DMS 273 (cell line): ENCODE data around the gene PRPF31.
"Not testable (repeated sequence)": the region's sequence is repeated elsewhere in the genome, so short reads cannot be mapped to it uniquely, and the experiment has no call there.

Experiments used
- DNase-seq: peaks from one replicate; lab custom pipeline; 2025; ENCODE audit not compliant: unreplicated experiment; lab: John Stamatoyannopoulos, UW

Gene PRPF31, protein sequence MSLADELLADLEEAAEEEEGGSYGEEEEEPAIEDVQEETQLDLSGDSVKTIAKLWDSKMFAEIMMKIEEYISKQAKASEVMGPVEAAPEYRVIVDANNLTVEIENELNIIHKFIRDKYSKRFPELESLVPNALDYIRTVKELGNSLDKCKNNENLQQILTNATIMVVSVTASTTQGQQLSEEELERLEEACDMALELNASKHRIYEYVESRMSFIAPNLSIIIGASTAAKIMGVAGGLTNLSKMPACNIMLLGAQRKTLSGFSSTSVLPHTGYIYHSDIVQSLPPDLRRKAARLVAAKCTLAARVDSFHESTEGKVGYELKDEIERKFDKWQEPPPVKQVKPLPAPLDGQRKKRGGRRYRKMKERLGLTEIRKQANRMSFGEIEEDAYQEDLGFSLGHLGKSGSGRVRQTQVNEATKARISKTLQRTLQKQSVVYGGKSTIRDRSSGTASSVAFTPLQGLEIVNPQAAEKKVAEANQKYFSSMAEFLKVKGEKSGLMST

DNA sequence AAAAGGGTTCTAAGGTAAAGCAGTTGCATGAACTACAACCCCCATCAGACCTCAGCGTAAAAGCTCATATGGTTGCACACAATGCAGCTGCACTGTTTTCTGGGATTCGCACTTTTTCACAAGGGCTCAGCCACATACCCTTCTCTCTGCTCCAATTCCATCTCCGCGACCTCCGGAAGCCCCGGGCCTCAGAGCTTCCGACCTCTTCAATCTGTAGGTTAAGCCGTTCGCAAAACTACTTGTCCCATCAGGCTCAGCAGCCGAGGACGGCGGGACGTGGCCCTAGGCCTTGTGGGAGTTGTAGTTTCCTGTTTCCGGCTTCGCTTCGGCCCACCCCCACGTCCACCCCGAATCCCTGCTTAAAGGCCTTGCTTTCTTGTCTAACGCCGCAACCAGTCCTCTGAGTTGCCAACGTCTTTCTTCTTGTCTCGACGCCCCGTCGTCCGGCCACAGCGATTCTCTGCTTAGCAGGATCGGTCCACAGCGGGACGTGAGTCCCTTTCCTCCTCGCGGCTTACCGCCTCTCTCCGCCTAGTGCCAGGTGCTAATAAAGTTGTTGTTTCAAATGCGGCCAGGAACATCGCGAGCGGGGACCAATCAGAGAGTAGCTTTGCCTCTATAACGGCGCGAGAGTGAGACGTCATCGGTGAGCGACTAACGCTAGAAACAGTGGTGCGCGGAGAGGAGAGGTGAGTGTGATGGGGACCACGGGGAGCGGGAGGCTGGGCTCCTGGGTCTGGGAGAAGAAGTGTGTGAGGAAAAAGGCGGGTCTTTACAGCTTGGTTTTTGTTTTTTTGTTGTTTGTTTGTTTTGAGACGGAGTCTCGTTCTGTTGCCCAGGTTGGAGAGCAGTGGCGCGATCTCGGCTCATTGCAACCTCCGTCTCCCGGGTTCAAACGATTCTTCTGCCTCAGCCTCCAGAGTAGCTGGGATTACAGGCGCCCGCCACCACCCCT, at the start of gene PRPF31, which contains the start of gene TFPT:
TSS of gene PRPF31 (plus strand) at position 646 of the 955 bp plus-strand sequence. CDS start 2,525 bp downstream, outside the sequence.
TSS of gene TFPT (minus strand) at position 549 of the 955 bp plus-strand sequence. CDS start at position 161, 388 bp downstream.
- DNase-seq, result peak; percentile 99

DNA sequence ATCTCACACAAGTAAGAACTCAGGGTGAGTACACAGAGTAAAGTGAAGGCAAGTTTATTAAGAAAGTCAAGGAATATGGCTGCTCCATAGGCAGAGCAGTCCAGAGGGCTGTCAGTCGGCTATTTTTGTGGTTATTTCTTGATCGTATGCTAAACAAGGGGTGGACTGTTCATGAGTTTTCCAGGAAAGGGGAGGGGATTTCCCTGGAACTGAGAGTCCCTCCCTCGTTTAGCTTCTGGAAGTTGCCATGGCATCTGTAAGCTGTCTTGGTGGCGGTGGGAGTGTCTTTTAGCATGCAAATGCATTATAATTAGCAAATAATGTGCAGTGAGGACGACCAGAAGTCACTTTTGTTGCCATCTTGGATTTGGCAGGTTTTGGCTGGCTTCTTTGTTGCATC, 46.1 kb upstream of the PRPF31 start:
- DNase-seq, result no peak

DNA sequence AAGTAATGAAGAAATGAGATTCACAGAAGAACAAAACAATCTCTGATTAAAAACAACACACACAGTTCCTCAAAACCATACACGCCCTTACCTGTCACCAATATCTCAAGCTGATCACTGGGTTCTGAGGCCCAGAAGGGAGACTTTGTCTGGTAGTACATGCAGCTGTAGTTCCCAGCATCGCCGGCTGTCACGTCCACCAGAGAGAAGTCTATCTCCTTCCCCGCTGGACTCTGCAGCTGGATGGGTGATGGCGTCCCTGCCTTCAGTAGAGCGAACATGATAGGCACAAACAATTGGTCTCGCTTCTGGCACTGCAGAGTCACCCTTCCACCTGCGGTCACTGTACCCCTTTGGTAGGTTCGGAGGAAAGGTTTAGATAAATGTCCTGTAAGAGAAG, 41.7 kb upstream of the PRPF31 start:
- no peak for DNase-seq

DNA sequence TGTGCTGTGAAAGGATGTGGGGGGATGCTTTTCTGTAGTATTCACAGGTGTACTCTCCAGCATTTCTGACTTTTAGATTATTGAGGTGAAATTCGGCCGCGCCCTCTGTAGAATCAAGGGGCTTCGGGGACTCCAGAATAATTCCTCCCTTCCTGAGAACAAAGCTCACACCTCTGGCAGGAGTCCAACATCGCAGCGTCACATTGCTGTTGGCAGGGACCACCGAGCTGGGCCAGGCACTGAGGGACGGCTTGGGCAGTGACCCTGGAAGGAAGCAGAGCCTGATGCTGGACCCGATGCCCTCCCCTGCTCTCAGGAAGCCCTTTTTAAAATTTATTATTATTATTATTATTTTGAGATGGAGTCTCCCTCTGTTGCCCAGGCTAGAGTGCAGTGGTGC, 40.7 kb upstream of the PRPF31 start:
- no peak for DNase-seq

DNA sequence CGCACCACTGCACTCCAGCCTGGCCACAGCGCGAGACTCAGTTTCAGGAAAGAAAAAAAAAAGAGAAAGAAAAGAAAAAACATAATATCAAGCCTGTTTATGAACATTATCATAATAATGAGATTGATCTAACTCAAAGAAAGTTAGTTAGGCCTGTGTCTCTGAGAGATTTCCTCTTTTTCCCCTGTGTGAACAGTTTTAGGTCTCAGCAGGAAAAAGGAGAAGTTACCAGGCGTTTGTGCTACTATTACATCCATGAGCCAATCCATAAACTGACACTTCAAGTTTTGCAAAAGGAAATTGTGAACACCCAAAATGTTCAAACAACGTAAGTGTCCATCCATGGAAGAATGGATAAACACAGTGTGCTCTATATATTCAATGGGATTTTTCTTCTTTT, 38.2 kb upstream of the PRPF31 start:
- DNase-seq, result no peak

DNA sequence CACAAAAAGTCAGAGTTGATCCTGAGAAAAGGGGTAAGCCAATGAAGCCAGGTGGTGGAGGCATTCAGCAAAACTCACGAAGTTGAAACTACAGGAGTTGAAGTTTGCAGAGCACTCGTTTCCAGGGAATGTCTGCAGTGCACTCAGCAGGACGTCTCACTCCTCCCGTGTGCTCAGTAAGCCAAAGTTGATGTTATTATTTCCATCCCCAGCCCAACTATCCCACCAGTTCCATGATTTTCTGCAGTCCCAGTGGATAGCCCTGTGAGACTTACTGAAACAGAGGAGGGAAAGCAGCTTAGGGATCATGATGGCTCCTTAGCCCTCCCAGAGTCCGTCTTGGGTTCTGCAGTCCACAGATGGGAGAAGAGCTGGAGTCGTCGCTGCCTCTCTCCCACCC, 34.5 kb upstream of the PRPF31 start, which contains the start of gene TARM1:
TSS of gene TARM1 (minus strand) at position 334 of the 400 bp plus-strand sequence. CDS start at position 309, 25 bp downstream.
- DNase-seq, result no peak

DNA sequence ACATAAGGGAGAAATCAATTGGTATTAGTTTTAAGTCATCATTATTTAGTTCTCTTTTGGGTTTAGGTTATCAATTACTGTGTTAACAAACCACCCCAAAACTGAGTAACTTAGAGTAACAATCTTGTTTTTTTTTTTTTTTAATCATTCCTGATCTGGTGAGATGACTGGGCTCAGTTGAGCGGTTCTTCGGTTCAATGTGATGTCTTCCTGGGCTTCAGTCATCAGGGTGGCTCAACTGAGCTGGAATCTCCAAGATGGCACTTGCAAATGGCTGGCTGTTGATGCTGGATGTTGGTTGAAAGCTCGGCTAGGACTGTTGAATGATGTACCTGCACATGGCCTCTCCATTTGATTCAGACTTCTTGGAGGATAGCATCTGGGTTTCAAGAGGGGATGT, 31.1 kb upstream of the PRPF31 start:
- DNase-seq, result no peak

DNA sequence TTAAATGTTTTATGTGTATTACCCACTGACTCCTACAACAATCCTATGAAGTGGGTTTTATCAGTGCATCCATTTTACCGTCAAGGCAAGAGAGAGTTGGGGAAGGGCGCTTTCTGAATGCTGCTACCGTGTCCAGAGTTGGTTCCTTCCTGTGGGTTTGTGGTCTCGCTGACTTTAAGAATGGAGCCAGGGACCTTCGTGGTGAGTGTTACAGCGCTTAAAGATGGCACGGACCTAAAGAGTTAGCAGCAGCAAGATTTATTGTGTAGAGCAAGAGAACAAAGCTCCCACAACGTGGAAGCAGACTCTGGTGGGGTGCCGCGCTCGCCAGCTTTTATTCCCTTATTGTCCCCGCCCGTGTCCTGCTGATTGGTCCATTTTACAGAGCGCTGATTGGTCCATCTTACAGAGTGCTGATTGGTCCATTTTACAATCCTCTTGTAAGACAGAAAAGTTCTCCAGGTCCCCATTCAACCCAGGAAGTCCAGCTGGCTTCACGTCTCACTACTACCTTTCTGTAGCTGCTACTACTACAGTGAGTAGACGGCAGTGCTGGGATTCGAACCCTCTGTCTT, 21.0 kb upstream of the PRPF31 start:
- no peak for DNase-seq

DNA sequence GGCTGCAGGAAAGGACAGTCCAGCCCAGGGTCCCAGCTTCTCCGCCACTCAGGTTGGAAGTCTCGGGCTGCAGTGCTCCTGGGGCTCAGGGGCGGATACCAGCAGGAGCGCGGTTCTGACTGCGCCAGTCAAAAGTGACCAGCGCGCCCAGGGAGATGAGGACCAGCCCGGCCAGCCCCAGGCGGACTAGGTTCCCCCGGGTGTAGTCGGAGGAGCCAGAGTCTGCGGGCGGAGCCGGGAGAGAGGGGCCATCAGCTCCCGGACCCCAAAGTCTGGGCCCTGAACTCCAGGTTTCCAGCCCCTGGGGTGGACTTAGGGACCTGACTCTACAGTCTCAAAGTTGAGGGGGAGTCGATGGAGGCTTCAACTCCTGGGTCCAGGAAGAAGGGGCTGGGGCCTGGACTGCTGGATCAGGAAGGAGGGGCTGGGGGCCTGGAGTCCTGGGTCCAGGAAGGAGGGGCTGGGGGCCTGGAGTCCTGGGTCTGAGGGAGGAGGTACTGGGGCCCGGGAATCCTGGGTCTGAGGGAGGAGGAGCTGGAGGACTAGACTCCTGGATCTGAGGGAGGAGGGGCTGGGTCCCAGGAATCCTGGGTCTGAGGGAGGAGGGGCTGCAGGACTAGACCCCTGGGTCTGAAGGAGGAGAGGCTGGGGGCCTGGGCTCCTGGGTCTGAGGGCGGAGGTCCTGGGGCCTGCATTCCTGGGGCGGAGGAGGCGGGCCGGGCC, 20.3 kb upstream of the PRPF31 start:
- DNase-seq, result no peak

DNA sequence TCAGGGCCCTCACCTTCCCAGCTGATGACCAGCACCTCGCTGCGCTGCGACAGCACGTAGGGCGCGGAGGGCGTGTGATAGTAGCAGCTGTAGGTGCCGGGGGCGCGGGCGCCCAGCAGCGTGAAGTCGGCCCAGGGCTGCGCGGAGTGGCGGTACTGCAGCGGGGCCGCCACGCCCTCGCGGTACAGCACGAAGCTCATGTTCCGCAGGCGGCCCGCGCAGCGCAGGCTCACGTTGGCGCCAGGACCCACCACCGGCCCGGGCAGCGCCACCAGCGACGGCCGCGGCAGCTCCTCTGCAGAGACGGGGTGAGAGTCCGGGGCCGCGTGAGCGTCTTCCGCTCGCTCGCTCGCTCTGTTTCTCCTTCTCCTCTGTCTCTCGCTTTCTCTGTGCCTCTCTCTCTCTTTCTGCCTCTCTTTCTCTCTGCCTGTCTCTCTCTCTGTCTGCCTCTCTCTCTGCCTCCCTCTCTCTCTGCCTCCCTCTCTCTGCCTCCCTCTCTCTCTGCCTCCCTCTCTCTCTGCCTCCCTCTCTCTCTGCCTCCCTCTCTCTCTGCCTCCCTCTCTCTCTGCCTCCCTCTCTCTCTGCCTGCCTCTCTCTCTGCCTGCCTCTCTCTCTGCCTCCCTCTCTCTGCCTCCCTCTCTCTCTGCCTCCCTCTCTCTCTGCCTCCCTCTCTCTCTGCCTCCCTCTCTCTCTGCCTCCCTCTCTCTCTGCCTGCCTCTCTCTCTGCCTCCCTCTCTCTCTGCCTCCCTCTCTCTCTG, 19.5 kb upstream of the PRPF31 start:
- DNase-seq, result peak; percentile 72

DNA sequence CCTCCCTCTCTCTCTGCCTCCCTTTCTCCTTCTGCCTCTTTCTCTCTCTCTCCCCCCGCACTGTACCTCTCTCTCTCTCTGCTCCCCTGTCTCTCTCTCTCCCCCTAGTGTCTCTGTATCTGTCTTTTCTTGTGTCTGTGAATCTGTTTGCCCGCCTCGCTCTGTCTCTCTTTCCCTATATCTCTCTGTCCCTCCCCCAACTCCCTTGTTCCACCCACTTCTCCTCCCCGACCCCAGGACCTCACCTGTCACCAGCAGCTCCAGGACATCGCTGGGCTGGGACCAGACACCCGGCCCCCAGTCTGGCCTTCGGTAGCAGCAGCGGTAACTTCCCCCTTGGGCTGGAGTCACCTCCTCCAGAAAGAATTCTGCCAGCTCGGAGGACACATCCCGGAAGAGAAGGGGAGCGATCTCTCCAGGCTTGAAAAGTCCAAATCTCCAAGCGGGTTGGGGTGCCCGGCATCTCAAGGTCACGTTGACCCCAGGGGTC, 18.9 kb upstream of the PRPF31 start:
- DNase-seq, result peak; percentile 36

DNA sequence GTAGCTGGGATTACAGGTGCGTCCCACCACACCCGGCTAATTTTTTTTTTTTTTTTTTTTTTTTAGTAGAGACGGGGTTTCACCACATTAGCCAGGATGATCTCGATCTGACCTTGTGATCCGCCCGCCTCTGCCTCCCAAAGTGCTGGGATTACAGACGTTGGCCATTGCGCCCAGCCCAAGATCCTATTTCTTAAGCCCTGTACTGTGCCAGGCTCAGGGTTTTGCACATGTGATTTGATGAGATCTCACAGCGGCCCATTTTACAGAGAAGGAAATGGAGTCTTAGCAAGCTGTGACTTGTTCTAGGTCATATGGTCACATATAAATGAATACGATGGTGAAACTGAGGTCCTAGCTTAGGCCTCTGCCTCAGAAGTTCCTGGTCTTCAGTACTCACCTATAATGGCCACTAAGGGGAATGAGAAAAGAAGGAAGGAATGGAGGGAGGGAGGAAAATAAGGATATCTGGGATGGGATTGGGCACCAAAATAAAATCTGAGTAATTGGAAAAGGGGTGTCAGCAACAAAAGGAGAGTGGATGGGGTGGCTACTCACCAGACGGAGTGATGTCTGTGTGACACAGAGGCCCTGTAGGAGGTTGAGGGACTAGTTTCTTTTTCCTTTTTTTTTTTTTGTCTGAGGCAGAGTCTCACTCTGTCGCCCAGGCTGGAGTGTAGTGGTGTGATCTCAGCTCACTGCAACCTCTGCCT, 16.2 kb upstream of the PRPF31 start:
- no peak for DNase-seq

DNA sequence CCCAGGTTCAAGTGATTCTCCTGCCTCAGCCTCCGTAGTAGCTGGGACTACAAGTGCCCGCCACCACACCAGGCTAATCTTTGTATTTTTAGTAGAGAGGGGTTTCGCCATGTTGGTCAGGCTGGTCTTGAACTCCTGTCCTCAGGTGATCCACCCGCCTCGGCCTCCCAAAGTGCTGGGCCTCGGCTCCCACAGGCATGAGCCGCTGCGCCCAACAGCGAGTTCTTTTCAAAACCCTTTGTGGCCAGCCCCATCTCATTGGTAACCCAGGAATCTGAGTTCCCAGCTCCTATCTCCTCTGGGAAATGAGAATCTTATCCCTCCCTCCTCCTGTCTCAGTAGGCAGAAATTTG, 15.7 kb upstream of the PRPF31 start:
- not testable (repeated sequence) for DNase-seq

DNA sequence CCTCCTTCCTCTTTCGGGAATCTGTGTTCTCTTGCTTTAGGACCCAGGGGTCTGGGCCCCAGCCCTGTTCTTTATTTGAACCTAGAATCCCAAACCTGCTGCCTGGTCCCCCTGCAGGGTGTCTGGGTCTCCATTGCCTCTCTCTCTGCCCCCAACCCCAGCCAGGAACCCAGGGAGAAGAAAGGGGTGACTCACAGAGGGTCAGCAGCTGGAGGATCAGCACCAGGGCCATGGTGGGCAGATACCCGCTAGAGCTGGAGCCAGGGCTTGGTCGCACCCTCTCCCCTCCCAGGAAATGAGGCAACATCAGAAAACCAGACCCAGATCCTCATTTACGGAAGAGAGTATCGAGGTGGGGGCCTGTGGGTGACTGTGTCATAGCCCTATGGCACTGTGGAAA, 15.0 kb upstream of the PRPF31 start, which contains the start of gene OSCAR:
TSS of gene OSCAR (minus strand) at position 243 of the 400 bp plus-strand sequence. CDS start at position 232, 11 bp downstream.
- no peak for DNase-seq

DNA sequence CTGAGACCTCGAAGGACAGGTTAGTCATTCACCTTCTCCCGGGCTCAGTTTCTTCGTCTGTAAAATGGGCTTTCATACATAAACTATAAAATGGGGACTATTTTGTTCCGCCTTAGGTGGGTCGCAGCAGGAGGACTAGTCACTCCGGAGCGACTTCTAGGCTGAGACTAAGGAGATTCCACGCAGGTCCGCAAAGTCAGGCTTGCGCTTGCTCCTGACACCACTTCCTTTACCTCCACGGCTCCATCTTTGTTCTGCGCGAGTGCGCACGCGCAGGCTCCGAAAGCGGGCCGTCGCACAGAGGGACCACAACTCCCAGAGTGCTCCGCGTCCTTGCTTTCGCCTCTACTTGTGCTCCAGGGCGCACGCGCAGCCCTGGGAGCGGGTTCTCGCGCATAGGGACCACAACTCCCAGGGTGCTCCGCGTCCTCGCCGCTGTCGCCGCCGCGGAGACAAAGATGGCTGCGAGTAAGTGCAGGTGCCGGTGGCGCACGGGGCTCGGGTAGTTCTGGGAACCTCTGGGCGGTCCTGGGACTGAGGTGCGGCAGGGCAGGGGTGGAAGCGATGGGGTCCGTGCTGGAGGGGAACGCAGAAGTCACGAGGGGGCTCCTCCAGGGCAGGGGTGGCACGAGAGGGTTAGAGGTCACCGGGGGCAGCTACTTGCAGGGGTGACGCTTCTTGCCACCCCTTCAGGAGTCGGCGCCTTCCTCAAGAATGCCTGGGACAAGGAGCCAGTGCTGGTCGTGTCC, 13.0 kb upstream of the PRPF31 start, which contains the start of gene NDUFA3:
TSS of gene NDUFA3 (plus strand) at position 435 of the 749 bp plus-strand sequence. CDS start at position 459, 24 bp downstream.
- DNase-seq, result peak; percentile 99

DNA sequence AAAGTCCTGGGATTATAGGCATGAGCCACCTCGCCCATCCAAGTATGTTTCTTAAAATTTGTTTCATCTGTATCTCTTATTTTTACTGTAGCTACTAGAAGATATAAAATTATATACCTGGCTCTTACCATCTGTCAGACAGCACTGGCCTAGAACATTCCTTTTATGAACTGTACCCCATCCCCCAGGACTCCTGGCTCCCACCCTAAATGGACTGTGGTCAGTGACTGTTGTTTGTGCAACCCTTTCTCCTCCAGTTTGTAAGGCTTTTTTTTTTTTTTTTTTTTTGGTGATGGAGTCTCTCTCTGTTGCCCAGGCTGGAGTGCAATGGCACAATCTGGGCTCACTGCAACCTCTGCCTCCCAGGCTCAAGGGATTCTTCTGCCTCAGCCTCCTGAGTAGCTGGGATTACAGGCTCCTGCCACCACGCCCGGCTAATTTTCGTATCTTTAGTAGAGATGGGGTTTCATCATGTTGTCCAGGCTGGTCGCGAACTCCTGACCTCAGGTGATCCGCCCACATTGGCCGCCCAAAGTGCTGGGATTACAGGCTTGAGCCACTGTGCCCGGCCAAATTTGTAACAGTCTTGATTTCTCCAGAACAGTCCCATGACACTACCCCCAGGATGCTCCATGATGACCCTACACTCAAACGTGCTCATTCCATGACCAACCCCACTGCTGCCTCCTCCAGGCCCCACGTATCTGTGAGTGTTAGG, 10.4 kb upstream of the PRPF31 start:
- no peak for DNase-seq

DNA sequence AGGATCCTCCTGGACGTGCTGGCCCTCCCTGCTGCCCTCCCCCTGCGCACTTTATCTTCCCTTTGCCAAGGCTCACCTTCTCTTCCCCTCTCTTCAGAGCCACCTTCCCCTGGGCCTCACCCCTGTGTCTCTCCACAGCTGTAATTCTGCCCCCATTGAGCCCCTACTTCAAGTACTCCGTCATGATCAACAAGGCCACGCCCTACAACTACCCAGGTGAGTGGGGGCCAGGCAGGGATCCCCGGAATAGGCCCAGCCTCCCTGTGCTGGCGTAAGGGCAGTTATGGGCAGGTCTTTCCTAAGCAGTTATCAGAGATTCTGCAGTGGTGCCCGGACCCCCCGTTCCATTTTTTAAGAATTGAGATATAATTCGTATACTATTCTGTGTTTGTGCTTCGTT, 9.8 kb upstream of the PRPF31 start:
- DNase-seq, result no peak
